ENCODE measurements around the gene PARL. TPM values are rescaled to one million over a fixed set of nuclear protein-coding genes. Genes with fewer than 3 reads are reported as not detected.

The PARL gene
- total and polyA plus RNA-seq, 2 of the 13 experiments (the other 11 are each of a cell fraction or from before 2014, with no cell fraction given): 46.3 to 58.6 TPM

- no peak for TF ChIP-seq ZKSCAN5 (CRISPR knock-in tag; IDR thresholded peaks at IDR 0.05)
- TF ChIP-seq HBP1 (CRISPR knock-in tag; IDR thresholded peaks at IDR 0.05; ENCODE audit: low read depth): no peak
- TF ChIP-seq ZNF460 (CRISPR knock-in tag; IDR thresholded peaks at IDR 0.05; ENCODE audit: borderline replicate concordance): peak; percentile 22; the same call in 1 of the 2 replicates
- peak; percentile 96 for TF ChIP-seq ZNF512 (CRISPR knock-in tag; IDR thresholded peaks at IDR 0.05)
- TF ChIP-seq CREM (IDR thresholded peaks at IDR 0.05): peak; percentile 77
- no peak for TF ChIP-seq CREM (CRISPR knock-in tag; IDR thresholded peaks at IDR 0.05)
- no peak for TF ChIP-seq TEF (CRISPR knock-in tag; IDR thresholded peaks at IDR 0.05)
- no peak for TF ChIP-seq ZFP36 (IDR thresholded peaks at IDR 0.05; ENCODE audit: borderline replicate concordance, low read depth, low read length, partially characterized antibody)
- no peak for TF ChIP-seq ZNF800 (CRISPR knock-in tag; IDR thresholded peaks at IDR 0.05)
- TF ChIP-seq POLR2A (IDR thresholded peaks at IDR 0.05; ENCODE audit: insufficient read depth in 1 of 2, low read depth in 2 of 2, low read length in 2 of 2): no peak
- no peak for TF ChIP-seq MTA1 (CRISPR knock-in tag; IDR thresholded peaks at IDR 0.05; ENCODE audit: borderline replicate concordance)
- TF ChIP-seq PITX1 (CRISPR knock-in tag; IDR thresholded peaks at IDR 0.05): no peak
- no peak for TF ChIP-seq ZSCAN22 (CRISPR knock-in tag; IDR thresholded peaks at IDR 0.05)
- TF ChIP-seq ETS1 (CRISPR knock-in tag; IDR thresholded peaks at IDR 0.05): no peak
- peak; percentile 78 for TF ChIP-seq THAP11 (CRISPR knock-in tag; IDR thresholded peaks at IDR 0.05)
- TF ChIP-seq RBM39 (IDR thresholded peaks at IDR 0.05; ENCODE audit: low read depth, low read length, poor library complexity, severe bottlenecking): no peak
- TF ChIP-seq ZBTB33 (CRISPR knock-in tag; IDR thresholded peaks at IDR 0.05): 0 out of 2 replicates have a peak, but pooled peaks have one; percentile 41
- no peak for TF ChIP-seq ZNF44 (CRISPR knock-in tag; IDR thresholded peaks at IDR 0.05)
- TF ChIP-seq ZNF691 (CRISPR knock-in tag; IDR thresholded peaks at IDR 0.05; ENCODE audit: borderline replicate concordance, low read depth): 0 out of 2 replicates have a peak, but pooled peaks have one; percentile 16
Measured at GRCh38 chr3:183911763-183912506, 27.3 kb upstream of the PARL start (continued).

All from HepG2 (cell line).